Thoracic aorta (tissue), 2 donors: ENCODE measurements around the gene MMADHC. TPM values are rescaled to one million over a fixed set of nuclear protein-coding genes. Genes with fewer than 3 reads are reported as not detected.
"Not testable (repeated sequence)": the region's sequence is repeated elsewhere in the genome, so short reads cannot be mapped to it uniquely, and the experiment has no call there.

ENCODE experiments used
- ATAC-seq: fragments of 150-250 bp; one replicate; pipeline ENCODE4 v1.8.0; 2017; ENCODE audit warnings: low read depth; ENCODE audit not compliant: insufficient number of reproducible peaks, low FRiP score
- DNase-seq: peaks from one replicate; pipeline ENCODE4 v3.0.0-alpha.2; 2020; ENCODE audit warnings: low spot score
- H3K27ac ChIP-seq, 2 donors: fragments of 200-600 bp; sonication (generic); 1 replicate in 1 of 2; 2 replicates in 1 of 2; pipeline ENCODE4 v1.5.1; 2016; ENCODE audit warnings: mild to moderate bottlenecking in 2 of 2, moderate library complexity in 2 of 2
- H3K27me3 ChIP-seq: fragments of 200-600 bp; sonication (generic); replicated peaks from 2 replicates; pipeline ENCODE4 v1.6.0; 2016; ENCODE audit warnings: mild to moderate bottlenecking; ENCODE audit not compliant: insufficient read depth
- H3K36me3 ChIP-seq: fragments of 200-600 bp; sonication (generic); one replicate; pipeline ENCODE4 v1.5.1; 2016
- H3K4me1 ChIP-seq, 2 donors: fragments of 200-600 bp; sonication (generic); 1 replicate in 1 of 2; 2 replicates in 1 of 2; pipeline versions ENCODE4 v1.5.1 to v1.6.0; 2016; ENCODE audit warnings: low read depth in 2 of 2, mild to moderate bottlenecking in 1 of 2; ENCODE audit not compliant: control insufficient read depth in 1 of 2
- H3K4me3 ChIP-seq: fragments of 200-600 bp; sonication (generic); 2 replicates; pipeline ENCODE4 v1.5.1; 2016; ENCODE audit warnings: mild to moderate bottlenecking
- H3K9me3 ChIP-seq: fragments of 200-600 bp; sonication (generic); 2 replicates; pipeline ENCODE4 v1.5.1; 2016
- total RNA-seq, 2 donors: library from RNA; depleted of rRNA; stranded (reverse); fragments of >200 nt; gene quantifications; one replicate each; pipeline versions ENCODE4 v1.1.0 to v1.2.3, GENCODE V29; 2016
- TF ChIP-seq, protein P1 (sequence below): fragments of 200-600 bp; sonication (generic); IDR thresholded peaks from one replicate; pipeline ENCODE4 v1.5.1; 2019; ENCODE audit warnings: antibody characterized with exemption

The MMADHC gene
- total RNA-seq, 2 donors from 2014 or later = 62.2 to 280 TPM

DNA sequence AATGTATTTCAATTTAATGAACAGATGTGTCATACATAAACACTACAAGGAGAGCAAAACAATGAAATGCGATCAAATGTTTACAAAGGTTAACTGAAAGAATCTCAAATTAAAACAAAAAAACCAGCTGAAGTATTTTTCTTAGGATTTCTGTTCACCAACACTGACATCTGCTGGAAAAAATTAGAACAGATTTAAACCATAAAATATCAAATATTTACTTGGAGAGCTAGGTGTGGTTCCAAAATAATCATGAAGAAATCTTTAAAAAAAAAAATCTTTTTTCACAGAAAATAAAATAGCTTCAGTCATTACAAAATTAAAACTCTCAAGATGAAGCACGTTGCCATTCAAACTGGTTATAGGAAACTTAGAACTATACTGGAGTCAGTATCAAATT lies 13.8 kb downstream of the MMADHC start:
- no peak for ATAC-seq
- TF ChIP-seq, protein P1, sequence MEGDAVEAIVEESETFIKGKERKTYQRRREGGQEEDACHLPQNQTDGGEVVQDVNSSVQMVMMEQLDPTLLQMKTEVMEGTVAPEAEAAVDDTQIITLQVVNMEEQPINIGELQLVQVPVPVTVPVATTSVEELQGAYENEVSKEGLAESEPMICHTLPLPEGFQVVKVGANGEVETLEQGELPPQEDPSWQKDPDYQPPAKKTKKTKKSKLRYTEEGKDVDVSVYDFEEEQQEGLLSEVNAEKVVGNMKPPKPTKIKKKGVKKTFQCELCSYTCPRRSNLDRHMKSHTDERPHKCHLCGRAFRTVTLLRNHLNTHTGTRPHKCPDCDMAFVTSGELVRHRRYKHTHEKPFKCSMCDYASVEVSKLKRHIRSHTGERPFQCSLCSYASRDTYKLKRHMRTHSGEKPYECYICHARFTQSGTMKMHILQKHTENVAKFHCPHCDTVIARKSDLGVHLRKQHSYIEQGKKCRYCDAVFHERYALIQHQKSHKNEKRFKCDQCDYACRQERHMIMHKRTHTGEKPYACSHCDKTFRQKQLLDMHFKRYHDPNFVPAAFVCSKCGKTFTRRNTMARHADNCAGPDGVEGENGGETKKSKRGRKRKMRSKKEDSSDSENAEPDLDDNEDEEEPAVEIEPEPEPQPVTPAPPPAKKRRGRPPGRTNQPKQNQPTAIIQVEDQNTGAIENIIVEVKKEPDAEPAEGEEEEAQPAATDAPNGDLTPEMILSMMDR = no peak
- no peak for DNase-seq
- peak overlapping the region in 1 of 2 donors; percentile 53 for H3K27ac ChIP-seq
- no peak overlapping the region for H3K4me3 ChIP-seq
- peaks cover 27% of the 10 kb centered on the region for H3K36me3 ChIP-seq
- no peaks in the 10 kb centered on the region for H3K27me3 ChIP-seq
- H3K4me1 ChIP-seq = peaks cover 18 to 31% of the 10 kb centered on the region in 2 donors
- H3K9me3 ChIP-seq = no peaks in the 10 kb centered on the region

DNA sequence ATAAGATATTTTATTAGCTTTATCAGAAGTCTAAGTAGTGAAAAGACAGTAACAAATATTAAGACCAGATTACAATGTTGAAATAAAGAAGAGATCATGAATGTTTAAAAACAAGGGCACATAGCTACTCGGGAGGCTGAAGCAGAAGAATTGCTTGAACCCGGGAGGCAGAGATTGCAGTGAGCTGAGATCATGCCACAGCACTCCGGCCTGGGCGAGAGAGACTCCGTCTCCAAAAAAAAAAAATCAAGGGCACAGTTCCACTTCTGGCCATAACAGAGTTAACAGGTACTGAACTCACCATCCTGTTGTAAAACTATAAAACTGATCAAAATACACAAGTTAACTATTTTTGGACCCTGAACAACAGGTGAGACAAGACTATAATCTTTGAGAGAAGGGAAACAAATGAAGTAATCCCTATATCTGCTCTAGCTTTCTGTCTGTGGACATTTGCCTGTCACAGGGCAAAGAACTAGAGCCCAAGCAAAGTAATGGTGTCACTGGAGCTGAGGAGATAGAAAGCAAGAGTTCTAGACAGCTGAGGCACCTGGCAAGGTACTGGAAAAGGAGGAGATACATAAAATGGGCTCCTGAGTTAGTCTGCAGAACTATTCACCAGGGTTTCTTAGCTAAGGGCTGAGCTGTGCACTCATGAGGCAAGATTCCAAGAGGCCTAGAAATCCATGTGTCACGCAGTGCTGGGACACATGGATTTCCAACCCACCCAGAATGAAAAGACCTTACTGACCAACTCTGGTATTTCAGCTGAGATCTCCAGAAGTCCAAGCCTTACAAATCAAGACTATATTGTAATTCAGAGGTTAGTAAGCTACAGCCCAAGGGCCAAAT lies 15.2 kb downstream of the MMADHC start:
- H3K36me3 ChIP-seq = peaks cover 27% of the 10 kb centered on the region
- DNase-seq (no peak), ATAC-seq (peak; percentile 36)
- H3K4me1 ChIP-seq = peaks cover 18 to 25% of the 10 kb centered on the region in 2 donors
- no peak overlapping the region for H3K4me3 ChIP-seq
- H3K27ac ChIP-seq = peak overlapping the region; percentile 2 to 53
- no peaks in the 10 kb centered on the region for H3K27me3 ChIP-seq
- TF ChIP-seq, protein P1 = no peak
- H3K9me3 ChIP-seq = no peaks in the 10 kb centered on the region

DNA sequence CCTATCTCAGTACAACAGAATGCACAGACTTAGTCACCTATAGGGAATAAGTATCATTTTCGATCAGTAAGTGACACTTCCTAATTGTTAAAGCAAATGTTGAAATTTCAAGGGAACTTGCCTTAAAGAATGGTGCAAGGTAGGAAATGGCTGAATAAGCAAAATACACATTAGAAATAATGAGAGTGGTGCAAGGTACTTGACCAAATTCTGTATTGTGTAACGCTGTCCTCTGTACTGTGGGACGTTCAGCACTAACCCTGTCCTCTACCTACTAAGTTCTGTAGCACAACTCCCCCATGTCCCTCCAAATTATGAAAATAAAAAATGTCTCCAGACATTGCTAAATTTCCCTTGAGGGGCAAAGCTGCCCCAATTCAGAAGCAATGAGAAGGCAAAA lies 19.4 kb downstream of the MMADHC start:
- ATAC-seq = no peak
- DNase-seq = no peak
- H3K4me1 ChIP-seq = peaks cover 2 to 15% of the 10 kb centered on the region in 2 donors
- H3K4me3 ChIP-seq = no peak overlapping the region
- H3K27ac ChIP-seq = no peak overlapping the region
- no peaks in the 10 kb centered on the region for H3K9me3 ChIP-seq
- TF ChIP-seq, protein P1 = no peak
- peaks cover 16% of the 10 kb centered on the region for H3K36me3 ChIP-seq
- no peaks in the 10 kb centered on the region for H3K27me3 ChIP-seq

DNA sequence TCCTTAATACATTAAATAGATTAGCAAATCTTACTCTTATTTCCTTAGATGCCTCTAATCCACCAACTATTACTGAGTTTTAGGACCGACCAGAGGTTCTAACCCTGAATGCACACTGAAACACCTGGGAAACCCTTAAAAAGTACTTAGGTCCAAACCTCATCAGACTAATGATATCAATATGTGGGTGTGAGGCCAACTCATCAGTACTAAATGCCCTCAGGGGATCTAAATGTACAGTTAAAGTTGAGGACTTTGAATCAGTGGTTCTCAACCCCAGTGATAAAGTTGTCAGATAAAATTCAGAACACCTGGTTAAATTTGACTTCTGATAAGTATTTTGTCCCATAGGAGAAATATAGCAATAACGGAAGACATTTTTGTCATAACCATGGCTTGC lies 20.9 kb downstream of the MMADHC start:
- H3K27ac ChIP-seq = no peak overlapping the region
- H3K4me3 ChIP-seq = no peak overlapping the region
- peaks cover 16% of the 10 kb centered on the region for H3K36me3 ChIP-seq
- no peak for ATAC-seq
- H3K4me1 ChIP-seq = peaks cover 0 to under 1% of the 10 kb centered on the region in 2 donors
- no peaks in the 10 kb centered on the region for H3K27me3 ChIP-seq
- TF ChIP-seq, protein P1 = no peak
- H3K9me3 ChIP-seq = no peaks in the 10 kb centered on the region
- DNase-seq = no peak

DNA sequence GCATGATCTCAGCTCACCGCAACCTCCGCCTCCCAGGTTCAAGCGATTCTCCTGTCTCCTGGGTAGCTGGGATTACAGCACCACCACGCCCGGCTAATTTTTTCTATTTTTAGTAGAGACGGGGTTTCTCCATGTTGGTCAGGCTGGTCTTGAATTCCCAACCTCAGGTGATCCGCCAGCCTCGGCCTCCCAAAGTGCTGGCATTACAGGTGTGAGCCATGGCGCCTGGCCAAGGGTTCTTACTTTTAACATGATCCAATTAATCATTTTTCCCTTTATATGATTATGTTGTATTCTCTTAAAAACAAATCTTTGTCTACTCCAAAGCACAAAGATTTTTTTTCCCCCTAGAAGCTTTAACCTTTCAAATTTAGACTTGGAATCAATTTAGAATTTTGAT lies 21.9 kb downstream of the MMADHC start:
- not testable (repeated sequence) for H3K27me3 ChIP-seq, ATAC-seq, DNase-seq, H3K27ac ChIP-seq, H3K4me3 ChIP-seq, H3K9me3 ChIP-seq, H3K4me1 ChIP-seq
- H3K36me3 ChIP-seq = peaks cover 14% of the 10 kb centered on the region
